AG04449 (cell line): ENCODE measurements around the gene ITPK1.
A peak's percentile ranks its signal among the peaks of the same experiment; 100 is the strongest.

Source experiments
- CTCF ChIA-PET: fragments of 350-600 bp; formaldehyde crosslinking; extraction: SDS; loops from one replicate; lab custom pipeline; 2021; ENCODE audit warnings: antibody characterized with exemption; lab: Yijun Ruan, JAX
- POLR2A ChIA-PET: fragments of 400-600, 350-600 bp; formaldehyde crosslinking; extraction: SDS; loops from one replicate; lab custom pipeline; 2020; ENCODE audit warnings: antibody characterized with exemption, inconsistent platforms; lab: Yijun Ruan, JAX
- DNase-seq: peaks from one replicate; pipeline ENCODE4 v3.0.0-alpha.2; 2010; ENCODE audit warnings: low read depth, low spot score
- H3K4me3 ChIP-seq: 2 replicates; pipeline ENCODE4 v1.5.1; 2011; ENCODE audit warnings: low read depth, mild to moderate bottlenecking, control low read depth, low read length
- CTCF ChIP-seq: IDR thresholded peaks from one replicate; pipeline ENCODE4 v1.5.1; 2011; ENCODE audit warnings: mild to moderate bottlenecking, moderate library complexity, low read length, control low read depth, inconsistent platforms; ENCODE audit not compliant: insufficient read depth; ENCODE audit errors: missing control alignments

Gene ITPK1

GRCh38 chr14:92952481-92953298 is 163.0 kb downstream of the ITPK1 start:
- ChIA-PET CTCF (interaction anchor here (0.6 to 10.4 kb wide), 32 partner anchors 10 to 254 kb away, joined by 3 to 135 read pairs (median 5); partner anchors contain the start of genes GON7, ITPK1 and UBR7), POLR2A (no interaction called here)
- no peak for DNase-seq
- no peak overlapping the region for H3K4me3 ChIP-seq
- TF ChIP-seq CTCF = no peak

- DNase-seq = no peak
- ChIA-PET POLR2A (no interaction called here), CTCF (interaction anchor here (0.6 to 10.4 kb wide), 31 partner anchors 10 to 255 kb away, joined by 3 to 135 read pairs (median 5); partner anchors contain the start of genes GON7, ITPK1 and UBR7)
- TF ChIP-seq CTCF = peak; percentile 97
- no peak overlapping the region for H3K4me3 ChIP-seq
These were observed 163.7 kb downstream of the ITPK1 start for GRCh38 chr14:92951912-92952471.

- POLR2A ChIA-PET = no interaction called here
- DNase-seq = no peak
These were observed 164.5 kb downstream of the ITPK1 start for GRCh38 chr14:92951261-92951660.

GRCh38 chr14:92950773-92951172 is 165.0 kb downstream of the ITPK1 start:
- no peak for TF ChIP-seq CTCF
- no peak overlapping the region for H3K4me3 ChIP-seq
- DNase-seq = no peak
- ChIA-PET CTCF (interaction anchor here (2.5 to 10.4 kb wide), 4 partner anchors 12 to 188 kb away, joined by 9 to 135 read pairs (median 76); no protein-coding TSS in a partner anchor), POLR2A (no interaction called here)

More at GRCh38 chr14:92951261-92951660, 164.5 kb downstream of the ITPK1 start:
- no peak overlapping the region for H3K4me3 ChIP-seq
- TF ChIP-seq CTCF = no peak
- CTCF ChIA-PET = interaction anchor here (1.2 to 10.4 kb wide), 14 partner anchors 9 to 255 kb away, joined by 3 to 135 read pairs (median 10); partner anchors contain the start of genes GON7, ITPK1 and UBR7

GRCh38 chr14:92950193-92950540 is 165.6 kb downstream of the ITPK1 start:
- no peak for DNase-seq
- H3K4me3 ChIP-seq = no peak overlapping the region
- no peak for TF ChIP-seq CTCF
- POLR2A ChIA-PET = no interaction called here
- CTCF ChIA-PET = interaction anchor here (0.7 to 10.4 kb wide), 6 partner anchors 13 to 189 kb away, joined by 3 to 135 read pairs (median 20); no protein-coding TSS in a partner anchor

- ChIA-PET POLR2A (no interaction called here), CTCF (interaction anchor here (0.7 to 10.4 kb wide), 7 partner anchors 17 to 228 kb away, joined by 3 to 135 read pairs (median 3); no protein-coding TSS in a partner anchor)
- no peak for TF ChIP-seq CTCF
- no peak overlapping the region for H3K4me3 ChIP-seq
- no peak for DNase-seq
These were observed 166.1 kb downstream of the ITPK1 start for GRCh38 chr14:92949496-92950192.
